T-cell (primary cell): Measurements from ENCODE around the gene BMP5. TPM values are rescaled to one million over a fixed set of nuclear protein-coding genes. Genes with fewer than 3 reads are reported as not detected.

Experiments
- ATAC-seq, 4 experiments: fragments of 200-7000 bp in 3 of 4; fragments of 150-1000 bp in 1 of 4; cut with Tn5 transposase; replicated peaks in 1 of 4; 1 replicate in 3 of 4; 2 replicates in 1 of 4; pipeline ENCODE4 v1.10.0; 2021; ENCODE audit warnings: moderate library complexity in 3 of 4, mild to moderate bottlenecking in 2 of 4, moderate number of reproducible peaks in 1 of 4
- CTCF ChIA-PET, 2 donors: fragments of 300-600 bp; sonication (Branson Sonifier 250); formaldehyde crosslinking; loops; one replicate each; lab custom pipeline; 2022; ENCODE audit warnings: antibody characterized with exemption in 2 of 2; lab: Charles Lee
- POLR2A ChIA-PET, 2 donors: fragments of 300-600 bp; sonication (Branson Sonifier 250); formaldehyde crosslinking; loops; one replicate each; lab custom pipeline; 2022; ENCODE audit warnings: antibody characterized with exemption in 2 of 2; lab: Charles Lee
- DNase-seq, 35 experiments: peaks; one replicate each; pipeline versions ENCODE4 v3.0.0 to v3.0.0-alpha.2; 2013 to 2023
- H3K27ac ChIP-seq: one replicate; pipeline ENCODE4 v1.5.1; 2013; ENCODE audit warnings: low read length
- H3K27me3 ChIP-seq, 2 experiments: replicated peaks in 1 of 2; 1 replicate in 1 of 2; 2 replicates in 1 of 2; pipeline versions ENCODE4 v1.6.1 to v1.7.0; 2013; ENCODE audit warnings: low read length in 1 of 2, mixed read lengths in 1 of 2; ENCODE audit not compliant: control insufficient read depth in 2 of 2, insufficient read depth in 2 of 2; ENCODE audit errors: extremely low read depth in 1 of 2
- H3K36me3 ChIP-seq, 2 donors: 1 replicate in 1 of 2; 2 replicates in 1 of 2; pipeline versions ENCODE4 v1.6.1 to v1.7.0; 2013; ENCODE audit warnings: low read length in 1 of 2; ENCODE audit not compliant: control insufficient read depth in 2 of 2, insufficient read depth in 1 of 2; ENCODE audit errors: extremely low read depth in 1 of 2
- H3K4me1 ChIP-seq, 2 experiments: 1 replicate in 1 of 2; 2 replicates in 1 of 2; pipeline versions ENCODE4 v1.6.1 to v1.7.0; 2013; ENCODE audit warnings: low read length in 2 of 2, mixed read lengths in 1 of 2; ENCODE audit not compliant: insufficient read depth in 2 of 2, control insufficient read depth in 1 of 2; ENCODE audit errors: extremely low read depth in 1 of 2
- H3K4me3 ChIP-seq, 2 donors: 1 replicate in 1 of 2; 2 replicates in 1 of 2; pipeline versions ENCODE4 v1.5.1 to v1.7.0; 2013; ENCODE audit warnings: mild to moderate bottlenecking in 2 of 2, low read length in 1 of 2, moderate library complexity in 1 of 2; ENCODE audit not compliant: control insufficient read depth in 1 of 2; ENCODE audit errors: extremely low read depth in 1 of 2
- H3K9me3 ChIP-seq: 2 replicates; pipeline ENCODE4 v1.7.0; 2013
- H3K27ac Mint-ChIP-seq, 2 donors: one replicate each; pipeline ENCODE4 v1.8.0; 2020 to 2021; ENCODE audit warnings: mild to moderate bottlenecking in 2 of 2, mixed read lengths in 2 of 2
- H3K27me3 Mint-ChIP-seq, 2 donors: one replicate each; pipeline ENCODE4 v1.8.0; 2021 to 2022; ENCODE audit warnings: mixed read lengths in 2 of 2
- H3K36me3 Mint-ChIP-seq: one replicate; pipeline ENCODE4 v1.8.0; 2021; ENCODE audit warnings: mixed read lengths
- H3K4me1 Mint-ChIP-seq, 3 donors: one replicate each; pipeline ENCODE4 v1.8.0; 2020 to 2022; ENCODE audit warnings: mixed read lengths in 3 of 3, mild to moderate bottlenecking in 1 of 3
- H3K4me3 Mint-ChIP-seq, 3 donors: one replicate each; pipeline ENCODE4 v1.8.0; 2020 to 2022; ENCODE audit warnings: mild to moderate bottlenecking in 3 of 3, mixed read lengths in 3 of 3, moderate library complexity in 3 of 3
- H3K9me3 Mint-ChIP-seq, 3 donors: one replicate each; pipeline ENCODE4 v1.8.0; 2020 to 2022; ENCODE audit warnings: mixed read lengths in 3 of 3
- WGBS: methylation state at CpG from one replicate; pipeline ENCODE4 v1.1.5; 2013; ENCODE audit warnings: missing lambda C conversion rate; ENCODE audit not compliant: insufficient coverage; 5-methylcytosine and 5-hydroxymethylcytosine counted together
- total RNA-seq, 35 experiments: library from RNA in 6 of 35; stranded (reverse) in 6 of 35; fragments of 120-200 nt in 1 of 35; gene quantifications; one replicate each; pipeline versions ENCODE4 v1.2.1 to v1.2.4 and lab custom pipeline; 2013 to 2026

BMP5 gene
- total RNA-seq, 5 donors from 2014 or later (not counting 1 experiment from before 2014, with no cell fraction given): not detected

- Mint-ChIP-seq H3K36me3 (no peaks in the 10 kb centered on the region), H3K9me3 (peaks cover 5 to 13% (median 6%) of the 10 kb centered on the region in 3 donors), H3K27ac (no peak overlapping the region), H3K4me3 (no peak overlapping the region), H3K27me3 (no peaks in the 10 kb centered on the region), H3K4me1 (no peaks in the 10 kb centered on the region)
- ChIA-PET CTCF (no interaction called here), POLR2A (no interaction called here)
- Histone ChIP-seq H3K27ac (no peak overlapping the region), H3K4me3 (no peak overlapping the region), H3K4me1 (no peaks in the 10 kb centered on the region), H3K36me3 (no peaks in the 10 kb centered on the region), H3K9me3 (no peaks in the 10 kb centered on the region), H3K27me3 (no peaks in the 10 kb centered on the region)
- ATAC-seq (no peak), DNase-seq (no peak)
- 71% methylated on average over 1 of the region's 1 CpG for WGBS
These were observed 97.9 kb downstream of the BMP5 start for GRCh38 chr6:55777469-55777868.

- no peaks in the 10 kb centered on the region for H3K4me1 Mint-ChIP-seq
- H3K4me3 Mint-ChIP-seq: no peak overlapping the region
- H3K4me1 ChIP-seq: no peaks in the 10 kb centered on the region
- no peaks in the 10 kb centered on the region for H3K27me3 ChIP-seq
- no CpG with 5 or more reads among the region's 1 CpG for WGBS
- ChIA-PET POLR2A (no interaction called here), CTCF (no interaction called here)
- no peaks in the 10 kb centered on the region for H3K36me3 Mint-ChIP-seq
- H3K4me3 ChIP-seq: no peak overlapping the region
- no peak for ATAC-seq
- no peaks in the 10 kb centered on the region for H3K36me3 ChIP-seq
- no peak for DNase-seq
- H3K27ac Mint-ChIP-seq: no peak overlapping the region
- H3K9me3 ChIP-seq: no peaks in the 10 kb centered on the region
- no peak overlapping the region for H3K27ac ChIP-seq
- peaks cover 9 to 13% (median 10%) of the 10 kb centered on the region in 3 donors for H3K9me3 Mint-ChIP-seq
- no peaks in the 10 kb centered on the region for H3K27me3 Mint-ChIP-seq
These were observed 99.3 kb downstream of the BMP5 start for GRCh38 chr6:55776113-55776512.

DNA sequence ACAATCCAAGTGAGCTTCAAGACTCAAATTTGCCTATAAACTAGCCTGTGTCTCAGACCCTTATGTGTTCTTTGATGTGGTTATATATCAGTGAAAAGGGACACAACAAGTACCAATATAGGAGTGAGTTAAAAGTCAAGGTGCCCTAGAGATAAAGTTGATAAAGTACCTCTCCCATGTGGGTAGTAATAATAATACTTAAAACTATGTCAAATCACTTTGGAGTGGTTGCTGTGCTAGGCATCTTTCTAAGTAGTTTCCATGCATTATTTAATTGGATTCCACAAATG is 100.4 kb downstream of the BMP5 start:
- POLR2A ChIA-PET: no interaction called here
- H3K27me3 ChIP-seq: no peaks in the 10 kb centered on the region
- no peak overlapping the region for H3K27ac Mint-ChIP-seq
- no peaks in the 10 kb centered on the region for H3K36me3 Mint-ChIP-seq
- no peaks in the 10 kb centered on the region for H3K36me3 ChIP-seq
- H3K9me3 Mint-ChIP-seq: peaks cover 10 to 19% (median 12%) of the 10 kb centered on the region in 3 donors
- no peaks in the 10 kb centered on the region for H3K4me1 Mint-ChIP-seq
- DNase-seq: no peak
- H3K27ac ChIP-seq: no peak overlapping the region
- CTCF ChIA-PET: no interaction called here
- H3K4me3 ChIP-seq: no peak overlapping the region
- no peaks in the 10 kb centered on the region for H3K27me3 Mint-ChIP-seq
- H3K4me3 Mint-ChIP-seq: no peak overlapping the region
- H3K4me1 ChIP-seq: no peaks in the 10 kb centered on the region
- ATAC-seq: no peak
- H3K9me3 ChIP-seq: no peaks in the 10 kb centered on the region

DNA sequence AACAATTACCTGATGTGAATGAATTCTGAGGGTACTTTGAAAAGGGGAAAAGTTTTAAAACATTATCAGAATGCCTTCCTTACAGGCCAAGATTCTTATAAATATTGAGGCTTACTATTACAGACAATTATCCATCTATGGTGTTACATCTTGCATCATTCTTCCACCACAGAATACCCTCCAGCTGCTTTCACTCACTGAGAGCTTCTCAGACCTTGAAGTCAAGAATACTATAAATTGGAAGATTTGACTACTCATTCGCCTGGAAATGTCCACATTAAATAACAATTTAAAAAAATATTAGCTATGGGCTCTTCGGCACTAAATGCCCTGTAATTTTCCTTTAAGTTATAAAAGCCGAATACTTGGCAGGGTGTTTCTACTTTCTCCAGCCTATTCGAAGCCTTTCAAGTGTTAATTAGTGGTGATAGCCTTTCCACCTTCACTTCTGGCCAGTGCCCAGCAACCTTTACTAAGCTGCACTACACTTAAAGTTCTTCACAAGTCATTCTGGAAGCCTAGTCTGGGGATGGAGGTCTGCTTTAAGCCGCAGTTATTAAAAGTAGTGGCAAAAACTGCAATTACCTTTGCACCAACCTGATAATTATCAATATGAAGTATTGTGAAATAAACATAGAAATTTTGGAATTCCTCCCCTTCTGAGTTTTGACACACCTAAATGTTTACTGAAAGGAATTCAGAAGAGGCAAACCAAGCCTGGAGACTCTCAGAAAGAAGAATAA is 100.9 kb downstream of the BMP5 start:
- POLR2A ChIA-PET: no interaction called here
- Histone ChIP-seq H3K4me3 (no peak overlapping the region), H3K27me3 (no peaks in the 10 kb centered on the region), H3K9me3 (no peaks in the 10 kb centered on the region), H3K36me3 (no peaks in the 10 kb centered on the region), H3K4me1 (no peaks in the 10 kb centered on the region), H3K27ac (no peak overlapping the region)
- no peak for ATAC-seq
- Mint-ChIP-seq H3K4me1 (no peaks in the 10 kb centered on the region), H3K4me3 (no peak overlapping the region), H3K27ac (no peak overlapping the region), H3K9me3 (peaks cover 11 to 19% (median 12%) of the 10 kb centered on the region in 3 donors), H3K36me3 (no peaks in the 10 kb centered on the region), H3K27me3 (no peaks in the 10 kb centered on the region)
- WGBS: no CpG with 5 or more reads among the region's 5 CpGs
- DNase-seq: no peak
- CTCF ChIA-PET: no interaction called here

GRCh38 chr6:55773620-55774216 is 101.7 kb downstream of the BMP5 start:
- Histone ChIP-seq H3K4me3 (no peak overlapping the region), H3K27me3 (no peaks in the 10 kb centered on the region), H3K4me1 (no peaks in the 10 kb centered on the region), H3K36me3 (no peaks in the 10 kb centered on the region), H3K9me3 (no peaks in the 10 kb centered on the region), H3K27ac (no peak overlapping the region)
- 75% methylated on average over 2 of the region's 9 CpGs for WGBS
- POLR2A ChIA-PET: no interaction called here
- Mint-ChIP-seq H3K9me3 (peaks cover 16 to 19% (median 17%) of the 10 kb centered on the region in 3 donors), H3K4me3 (no peak overlapping the region), H3K27ac (no peak overlapping the region), H3K4me1 (no peaks in the 10 kb centered on the region), H3K36me3 (no peaks in the 10 kb centered on the region), H3K27me3 (no peaks in the 10 kb centered on the region)
- CTCF ChIA-PET: no interaction called here
- DNase-seq (no peak), ATAC-seq (no peak)

DNA sequence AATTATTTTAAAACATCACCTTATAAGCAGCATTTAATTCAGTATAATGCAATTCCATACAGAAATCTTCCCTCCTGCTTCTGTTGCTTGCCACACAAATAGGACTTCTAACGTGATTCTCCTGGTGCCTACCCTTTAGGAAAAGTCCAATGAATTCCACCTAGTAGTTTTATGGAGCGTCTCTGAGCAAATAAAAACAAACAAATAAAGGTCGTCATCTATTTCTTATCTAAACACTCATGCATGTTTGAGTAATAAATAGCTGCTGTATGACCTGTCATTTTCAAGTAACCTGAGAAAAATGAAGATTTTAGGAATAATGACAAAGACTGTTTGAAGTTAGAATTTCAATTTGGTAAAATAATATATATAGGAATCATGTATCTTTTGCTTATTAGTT is 102.7 kb downstream of the BMP5 start:
- DNase-seq (no peak), ATAC-seq (no peak)
- Mint-ChIP-seq H3K4me1 (no peaks in the 10 kb centered on the region), H3K27ac (no peak overlapping the region), H3K4me3 (no peak overlapping the region), H3K9me3 (peaks cover 13 to 16% (median 14%) of the 10 kb centered on the region in 3 donors), H3K27me3 (no peaks in the 10 kb centered on the region), H3K36me3 (no peaks in the 10 kb centered on the region)
- Histone ChIP-seq H3K36me3 (no peaks in the 10 kb centered on the region), H3K4me3 (no peak overlapping the region), H3K27ac (no peak overlapping the region), H3K27me3 (no peaks in the 10 kb centered on the region), H3K4me1 (no peaks in the 10 kb centered on the region), H3K9me3 (no peaks in the 10 kb centered on the region)
- no CpG with 5 or more reads among the region's 3 CpGs for WGBS
- POLR2A ChIA-PET: no interaction called here
- CTCF ChIA-PET: no interaction called here
